Nephron (organoid): Measurements from ENCODE around the gene ATP6V0E2.

ENCODE experiments used
- H3K27ac Mint-ChIP-seq, 3 experiments: 2 replicates each; pipeline ENCODE4 v1.8.0; 2020; ENCODE audit warnings: mixed read lengths in 3 of 3, mild to moderate bottlenecking in 2 of 3, moderate library complexity in 1 of 3
- H3K27me3 Mint-ChIP-seq: 2 replicates; pipeline ENCODE4 v1.8.0; 2021; ENCODE audit warnings: low read depth, mild to moderate bottlenecking, moderate library complexity, mixed read lengths
- H3K36me3 Mint-ChIP-seq: 2 replicates; pipeline ENCODE4 v1.8.0; 2020; ENCODE audit warnings: low read depth, mixed read lengths
- H3K4me1 Mint-ChIP-seq: 2 replicates; pipeline ENCODE4 v1.8.0; 2020; ENCODE audit warnings: mixed read lengths
- H3K4me3 Mint-ChIP-seq, 3 experiments: 2 replicates each; pipeline ENCODE4 v1.8.0; 2020; ENCODE audit warnings: mild to moderate bottlenecking in 3 of 3, mixed read lengths in 3 of 3, moderate library complexity in 2 of 3
- H3K9me3 Mint-ChIP-seq: 2 replicates; pipeline ENCODE4 v1.8.0; 2020; ENCODE audit warnings: mixed read lengths
- TF ChIP-seq, protein P1 (sequence below), 3 experiments: fragments of 200-600 bp; sonication (generic); IDR thresholded peaks; one replicate each; pipeline ENCODE4 v1.5.0; 2021; ENCODE audit warnings: antibody characterized with exemption in 3 of 3; ENCODE audit not compliant: unreplicated experiment in 3 of 3

ATP6V0E2 gene

DNA sequence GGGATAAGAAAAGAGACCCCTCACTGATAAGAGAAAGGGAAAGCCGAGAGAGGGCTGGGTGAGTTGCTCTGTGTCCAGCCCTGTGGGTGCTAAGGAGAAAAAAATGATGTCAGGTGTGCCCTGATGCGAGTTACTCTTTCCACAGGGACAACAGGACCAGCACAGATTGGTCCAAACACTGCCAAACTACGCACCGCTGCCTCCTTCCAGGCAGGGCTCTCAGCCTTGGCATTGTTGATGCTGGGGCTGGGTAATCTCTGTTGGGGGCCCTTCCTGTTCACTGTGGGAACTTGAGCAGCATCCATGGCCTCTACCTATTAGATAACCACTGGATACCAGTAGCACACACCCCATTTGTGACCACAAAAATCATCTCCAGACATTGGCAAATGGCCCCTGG, 10.3 kb upstream of the ATP6V0E2 start:
- peaks cover 36% of the 10 kb centered on the region for H3K36me3 Mint-ChIP-seq
- no peak overlapping the region for H3K27ac Mint-ChIP-seq
- H3K9me3 Mint-ChIP-seq: no peaks in the 10 kb centered on the region
- TF ChIP-seq, protein P1, sequence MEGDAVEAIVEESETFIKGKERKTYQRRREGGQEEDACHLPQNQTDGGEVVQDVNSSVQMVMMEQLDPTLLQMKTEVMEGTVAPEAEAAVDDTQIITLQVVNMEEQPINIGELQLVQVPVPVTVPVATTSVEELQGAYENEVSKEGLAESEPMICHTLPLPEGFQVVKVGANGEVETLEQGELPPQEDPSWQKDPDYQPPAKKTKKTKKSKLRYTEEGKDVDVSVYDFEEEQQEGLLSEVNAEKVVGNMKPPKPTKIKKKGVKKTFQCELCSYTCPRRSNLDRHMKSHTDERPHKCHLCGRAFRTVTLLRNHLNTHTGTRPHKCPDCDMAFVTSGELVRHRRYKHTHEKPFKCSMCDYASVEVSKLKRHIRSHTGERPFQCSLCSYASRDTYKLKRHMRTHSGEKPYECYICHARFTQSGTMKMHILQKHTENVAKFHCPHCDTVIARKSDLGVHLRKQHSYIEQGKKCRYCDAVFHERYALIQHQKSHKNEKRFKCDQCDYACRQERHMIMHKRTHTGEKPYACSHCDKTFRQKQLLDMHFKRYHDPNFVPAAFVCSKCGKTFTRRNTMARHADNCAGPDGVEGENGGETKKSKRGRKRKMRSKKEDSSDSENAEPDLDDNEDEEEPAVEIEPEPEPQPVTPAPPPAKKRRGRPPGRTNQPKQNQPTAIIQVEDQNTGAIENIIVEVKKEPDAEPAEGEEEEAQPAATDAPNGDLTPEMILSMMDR (IDR thresholded peaks at IDR 0.05; ENCODE audit: unreplicated experiment in 3 of 3): no peak
- H3K27me3 Mint-ChIP-seq: no peaks in the 10 kb centered on the region
- peaks cover 4% of the 10 kb centered on the region for H3K4me1 Mint-ChIP-seq
- H3K4me3 Mint-ChIP-seq: no peak overlapping the region

DNA sequence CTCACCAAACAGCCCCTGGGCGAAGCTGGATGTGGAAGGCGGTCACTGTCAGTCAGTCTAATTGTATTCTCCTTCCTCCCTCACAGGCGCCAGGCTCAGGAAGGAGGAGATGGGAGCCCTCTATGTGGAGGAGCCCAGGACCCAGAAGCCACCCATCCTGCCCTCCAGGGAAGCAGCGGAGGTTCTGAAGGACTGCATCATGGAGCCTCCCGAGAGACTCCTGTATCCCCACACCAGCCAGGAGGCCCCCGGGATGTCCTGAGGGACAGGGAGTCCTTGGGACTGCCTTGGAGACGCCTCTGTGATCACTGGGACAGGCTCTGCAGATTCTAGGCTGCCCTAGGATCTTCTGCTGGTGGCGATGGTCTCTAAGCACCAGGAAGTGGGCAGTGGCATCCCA, 9.7 kb upstream of the ATP6V0E2 start:
- peaks cover 35% of the 10 kb centered on the region for H3K36me3 Mint-ChIP-seq
- no peak overlapping the region for H3K27ac Mint-ChIP-seq
- TF ChIP-seq, protein P1 (IDR thresholded peaks at IDR 0.05; ENCODE audit: unreplicated experiment in 3 of 3): no peak
- H3K27me3 Mint-ChIP-seq: no peaks in the 10 kb centered on the region
- H3K4me1 Mint-ChIP-seq: peaks cover 4% of the 10 kb centered on the region
- no peak overlapping the region for H3K4me3 Mint-ChIP-seq
- H3K9me3 Mint-ChIP-seq: no peaks in the 10 kb centered on the region

DNA sequence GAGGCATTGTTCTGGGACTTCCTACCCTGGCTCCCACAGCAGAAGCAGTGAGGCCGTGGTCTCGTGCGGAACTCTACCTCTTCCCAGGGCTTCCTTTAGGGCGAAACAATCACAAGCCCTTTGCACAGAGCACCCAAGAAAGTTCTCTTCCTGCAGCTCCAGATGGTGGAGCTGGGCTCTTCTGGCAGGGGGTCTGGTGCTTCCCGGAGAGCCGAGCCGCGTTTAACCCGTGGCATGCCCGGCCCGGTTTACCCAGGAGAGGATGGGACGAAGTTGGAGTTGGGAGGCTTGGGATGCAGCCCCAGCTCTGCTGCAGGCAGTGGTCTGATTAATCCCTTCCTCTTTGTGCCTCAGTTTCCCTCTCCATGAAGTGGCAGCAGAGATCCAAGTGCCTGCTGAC, 9.0 kb upstream of the ATP6V0E2 start:
- TF ChIP-seq, protein P1 (IDR thresholded peaks at IDR 0.05; ENCODE audit: unreplicated experiment in 3 of 3): no peak
- H3K27me3 Mint-ChIP-seq: no peaks in the 10 kb centered on the region
- no peak overlapping the region for H3K27ac Mint-ChIP-seq

DNA sequence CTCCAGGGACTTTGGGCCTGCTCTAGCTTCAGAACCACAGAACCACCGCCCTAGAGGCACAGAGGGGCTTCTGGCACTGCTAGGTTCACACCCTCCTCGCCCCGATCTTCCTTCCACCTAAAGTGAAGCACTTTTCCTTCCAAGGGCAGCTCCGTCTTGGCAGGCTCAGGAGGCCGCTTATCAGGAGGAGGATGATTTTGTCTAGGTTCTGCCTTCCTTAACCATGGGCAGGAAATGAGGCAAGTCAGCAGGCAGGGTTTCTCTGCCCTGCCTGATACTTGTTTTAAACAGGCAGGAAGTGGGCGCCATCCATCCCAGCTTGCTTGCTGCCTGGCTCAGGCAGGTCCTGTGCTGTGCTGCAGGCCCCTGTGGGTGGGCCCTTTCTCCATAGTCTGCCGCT, 8.3 kb upstream of the ATP6V0E2 start:
- TF ChIP-seq, protein P1 (IDR thresholded peaks at IDR 0.05; ENCODE audit: unreplicated experiment in 3 of 3): no peak
- H3K27me3 Mint-ChIP-seq: no peaks in the 10 kb centered on the region
- peaks cover 23% of the 10 kb centered on the region for H3K36me3 Mint-ChIP-seq

More for the DNA sequence above, 9.0 kb upstream of the ATP6V0E2 start:
- Mint-ChIP-seq H3K9me3 (no peaks in the 10 kb centered on the region), H3K4me1 (peaks cover 4% of the 10 kb centered on the region), H3K4me3 (no peak overlapping the region), H3K36me3 (peaks cover 30% of the 10 kb centered on the region)

DNA sequence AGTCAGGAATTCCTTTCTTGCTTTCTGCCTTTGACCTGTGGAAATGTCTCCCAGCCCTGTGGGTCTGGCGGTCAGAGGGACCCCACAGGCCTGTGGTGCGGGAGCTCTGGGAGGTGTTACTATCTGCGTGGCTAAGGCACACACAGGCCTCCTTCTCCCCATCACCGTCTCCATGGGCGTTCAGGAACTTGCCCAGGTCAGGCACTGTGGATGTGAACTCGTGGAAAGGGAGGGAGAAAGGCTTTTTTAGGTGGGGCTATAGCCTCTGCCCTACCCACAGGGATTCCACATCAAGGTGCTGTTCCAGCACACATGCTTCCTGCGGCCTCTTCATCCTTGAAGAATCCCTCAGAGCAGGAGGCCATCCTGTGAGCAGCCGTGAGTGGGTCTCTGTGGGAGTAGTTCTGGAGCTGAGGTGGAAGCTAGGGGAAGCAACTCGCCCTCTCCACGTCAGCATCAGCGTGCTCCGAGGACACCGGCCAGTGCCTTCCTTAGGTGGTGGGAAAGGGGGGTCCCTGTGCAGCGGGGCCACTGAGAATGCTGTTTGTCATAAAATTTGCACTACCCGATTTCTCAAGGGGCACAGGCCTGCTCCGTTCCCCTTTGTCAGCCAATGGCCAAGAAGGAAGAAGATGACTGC, 7.5 kb upstream of the ATP6V0E2 start:
- TF ChIP-seq, protein P1 (IDR thresholded peaks at IDR 0.05; ENCODE audit: unreplicated experiment in 3 of 3): no peak
- Mint-ChIP-seq H3K4me1 (peaks cover 4% of the 10 kb centered on the region), H3K4me3 (no peak overlapping the region), H3K9me3 (no peaks in the 10 kb centered on the region), H3K27ac (peak overlapping the region in 2 of 3 experiments; percentile 41 to 65), H3K27me3 (no peaks in the 10 kb centered on the region), H3K36me3 (peaks cover 19% of the 10 kb centered on the region)

More for the DNA sequence above, 8.3 kb upstream of the ATP6V0E2 start:
- Mint-ChIP-seq H3K27ac (no peak overlapping the region), H3K4me1 (peaks cover 4% of the 10 kb centered on the region), H3K4me3 (no peak overlapping the region), H3K9me3 (no peaks in the 10 kb centered on the region)
